Amygdala (tissue), 56 donors: ENCODE measurements around the gene NR2E1.
A peak's percentile ranks its signal among the peaks of the same experiment; 100 is the strongest.

Experiments used
- DNase-seq, 56 donors: peaks; one replicate each; lab custom pipeline; 2025; lab: John Stamatoyannopoulos, UW

The NR2E1 gene

GRCh38 chr6:108165714-108166663 is at the start of gene NR2E1:
Gene NR2E1 (plus strand): TSS chr6:108166022. CDS start chr6:108166766, 744 bp downstream.
- DNase-seq = peak in 43 of 56 donors; percentile 14 to 82 (median 48)

- no peak for DNase-seq
Observed at GRCh38 chr6:108116546-108117426, 49.0 kb upstream of the NR2E1 start.

- peak in 2 of 56 donors; percentile 7 to 18 for DNase-seq
Observed at GRCh38 chr6:108117427-108118358, 48.1 kb upstream of the NR2E1 start.

- DNase-seq = no peak
Observed at GRCh38 chr6:108118359-108118724, 47.5 kb upstream of the NR2E1 start.

GRCh38 chr6:108118810-108119768 is 46.7 kb upstream of the NR2E1 start:
- DNase-seq = peak in 1 of 56 donors; percentile 5

GRCh38 chr6:108119769-108120141 is 46.1 kb upstream of the NR2E1 start:
- DNase-seq = no peak

- DNase-seq = peak in 10 of 56 donors; percentile 14 to 58 (median 32)
Observed at GRCh38 chr6:108120311-108120710, 45.5 kb upstream of the NR2E1 start.

GRCh38 chr6:108121612-108122011 is 44.2 kb upstream of the NR2E1 start:
- DNase-seq = no peak

- peak in 1 of 56 donors; percentile 5 for DNase-seq
Observed at GRCh38 chr6:108123481-108123929, 42.3 kb upstream of the NR2E1 start.

- no peak for DNase-seq
Observed at GRCh38 chr6:108123946-108124345, 41.9 kb upstream of the NR2E1 start.

- no peak for DNase-seq
Observed at GRCh38 chr6:108127056-108127455, 38.8 kb upstream of the NR2E1 start.

- DNase-seq = no peak
Observed at GRCh38 chr6:108127826-108128225, 38.0 kb upstream of the NR2E1 start.

GRCh38 chr6:108130262-108130661 is 35.6 kb upstream of the NR2E1 start:
- DNase-seq = no peak

GRCh38 chr6:108132863-108133262 is 33.0 kb upstream of the NR2E1 start:
- DNase-seq = no peak

GRCh38 chr6:108133594-108134179 is 32.1 kb upstream of the NR2E1 start:
- DNase-seq = peak in 27 of 56 donors; percentile 19 to 60 (median 37)

GRCh38 chr6:108134213-108134970 is 31.4 kb upstream of the NR2E1 start:
- DNase-seq = no peak

GRCh38 chr6:108142240-108142639 is 23.6 kb upstream of the NR2E1 start:
- no peak for DNase-seq

- no peak for DNase-seq
Observed at GRCh38 chr6:108145639-108146038, 20.2 kb upstream of the NR2E1 start.
